SU-DHL-6 (cell line): Measurements from ENCODE around the gene ZNF385D.

ENCODE experiments used
- H2AFZ ChIP-seq: fragments of 200-600 bp; sonication (generic); 2 replicates; pipeline ENCODE4 v1.6.1; 2014; ENCODE audit warnings: low read depth, mild to moderate bottlenecking, moderate library complexity, mixed read lengths, antibody characterized with exemption, low read length; ENCODE audit not compliant: severe bottlenecking
- H3F3A ChIP-seq: fragments of 200-600 bp; shearing (Covaris generic); 2 replicates; pipeline ENCODE4 v1.6.0; 2016; ENCODE audit warnings: antibody characterized with exemption, mild to moderate bottlenecking; ENCODE audit not compliant: insufficient read depth
- H3K27ac ChIP-seq: fragments of 200-600 bp; sonication (generic); 2 replicates; pipeline ENCODE4 v1.5.1; 2016; ENCODE audit warnings: low read depth, mild to moderate bottlenecking, low read length, moderate library complexity, mixed read lengths
- H3K27me3 ChIP-seq: fragments of 200-600 bp; sonication (generic), shearing (Covaris generic); 2 replicates; pipeline ENCODE4 v1.6.0; 2014; ENCODE audit warnings: mild to moderate bottlenecking, low read length
- H3K36me3 ChIP-seq: fragments of 200-600 bp; sonication (generic); 2 replicates; pipeline ENCODE4 v1.6.1; 2014; ENCODE audit warnings: mild to moderate bottlenecking, low read length, mixed read lengths
- H3K4me2 ChIP-seq: fragments of 300-600, 200-600 bp; shearing (Covaris generic), sonication (generic); 2 replicates; pipeline ENCODE4 v1.6.0; 2014; ENCODE audit warnings: low read length, low read depth, mild to moderate bottlenecking; ENCODE audit not compliant: poor library complexity, severe bottlenecking
- H3K4me3 ChIP-seq: fragments of 200-600 bp; sonication (generic); 2 replicates; pipeline ENCODE4 v1.5.1; 2014; ENCODE audit warnings: antibody characterized with exemption, low read length, mild to moderate bottlenecking, mixed read lengths; ENCODE audit not compliant: insufficient read depth, poor library complexity, severe bottlenecking
- H3K79me2 ChIP-seq: fragments of 200-600 bp; sonication (generic); 2 replicates; pipeline ENCODE4 v1.6.1; 2014; ENCODE audit warnings: mild to moderate bottlenecking, low read length, moderate library complexity; ENCODE audit not compliant: insufficient read depth
- H3K9ac ChIP-seq: fragments of 200-600 bp; sonication (generic); 2 replicates; pipeline ENCODE4 v1.7.0; 2014; ENCODE audit warnings: mild to moderate bottlenecking, low read length
- H3K9me2 ChIP-seq: fragments of 200-600 bp; sonication (generic); replicated peaks from 2 replicates; pipeline ENCODE4 v1.6.1; 2014; ENCODE audit warnings: low read length; ENCODE audit not compliant: insufficient read depth
- H3K9me3 ChIP-seq: fragments of 200-600 bp; sonication (generic); 2 replicates; pipeline ENCODE4 v1.6.1; 2014; ENCODE audit warnings: low read length, mixed read lengths; ENCODE audit not compliant: insufficient read depth
- H4K20me1 ChIP-seq: fragments of 200-600 bp; sonication (generic); 2 replicates; pipeline ENCODE4 v1.6.1; 2014; ENCODE audit warnings: low read depth, mild to moderate bottlenecking, antibody characterized with exemption, low read length, moderate library complexity, mixed read lengths
- CTCF ChIP-seq: fragments of 200-600 bp; sonication (generic); IDR thresholded peaks from one replicate; pipeline ENCODE4 v1.5.1; 2017; ENCODE audit warnings: antibody characterized with exemption, mild to moderate bottlenecking, low read length, moderate library complexity; ENCODE audit not compliant: insufficient read depth, poor library complexity, severe bottlenecking
- EZH2phosphoT487 ChIP-seq: fragments of 200-600 bp; sonication (generic), shearing (Covaris generic); conservative IDR thresholded peaks from 2 replicates; pipeline ENCODE4 v1.6.1; 2018; ENCODE audit warnings: mild to moderate bottlenecking, antibody characterized with exemption, low read length, moderate library complexity, mixed read lengths

ZNF385D gene

GRCh38 chr3:21662403-21662802, 88.6 kb downstream of the ZNF385D start:
- H3K27ac ChIP-seq, result no peak overlapping the region
- H2AFZ ChIP-seq, result no peak overlapping the region
- H3F3A ChIP-seq, result no peaks in the 10 kb centered on the region
- H3K79me2 ChIP-seq, result no peaks in the 10 kb centered on the region
- H3K4me2 ChIP-seq, result no peak overlapping the region
- H3K9ac ChIP-seq, result no peak overlapping the region
- no peaks in the 10 kb centered on the region for H3K27me3 ChIP-seq
- H3K9me2 ChIP-seq, result no peaks in the 10 kb centered on the region
- TF ChIP-seq CTCF (no peak), EZH2phosphoT487 (no peak)
- H3K4me3 ChIP-seq, result no peak overlapping the region
- no peaks in the 10 kb centered on the region for H4K20me1 ChIP-seq
- H3K9me3 ChIP-seq, result no peaks in the 10 kb centered on the region
- no peaks in the 10 kb centered on the region for H3K36me3 ChIP-seq

DNA sequence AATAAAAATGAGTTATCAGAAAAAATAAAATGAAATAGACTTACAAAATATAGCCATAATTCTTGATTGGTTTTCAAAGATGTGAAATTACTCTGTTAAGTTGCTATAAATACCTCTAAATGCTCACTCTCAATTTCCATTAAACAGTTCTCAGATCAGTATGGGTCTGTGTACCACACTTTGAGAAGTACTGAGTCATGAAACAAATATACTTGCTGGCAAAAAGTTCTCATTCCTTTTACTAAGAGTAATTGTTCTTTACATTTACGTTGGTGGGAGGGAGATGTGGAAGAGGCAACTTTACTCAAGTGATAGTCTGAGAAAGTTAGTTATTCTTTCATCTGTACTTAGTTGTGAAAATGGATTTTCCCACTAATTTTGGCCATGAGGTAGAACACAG, 96.3 kb downstream of the ZNF385D start:
- Histone ChIP-seq H3K27me3 (no peaks in the 10 kb centered on the region), H3K36me3 (no peaks in the 10 kb centered on the region), H3K79me2 (no peaks in the 10 kb centered on the region), H3F3A (no peaks in the 10 kb centered on the region), H2AFZ (no peak overlapping the region), H3K9me3 (no peaks in the 10 kb centered on the region), H3K4me2 (no peak overlapping the region), H3K9ac (no peak overlapping the region), H3K4me3 (no peak overlapping the region), H3K27ac (no peak overlapping the region), H3K9me2 (no peaks in the 10 kb centered on the region), H4K20me1 (no peaks in the 10 kb centered on the region)
- TF ChIP-seq CTCF (no peak), EZH2phosphoT487 (no peak)

- Histone ChIP-seq H3K27me3 (no peaks in the 10 kb centered on the region), H3K9me2 (no peaks in the 10 kb centered on the region), H3K4me3 (no peak overlapping the region), H2AFZ (no peak overlapping the region), H4K20me1 (no peaks in the 10 kb centered on the region), H3K27ac (no peak overlapping the region), H3K4me2 (no peak overlapping the region), H3K9me3 (no peaks in the 10 kb centered on the region), H3K36me3 (no peaks in the 10 kb centered on the region), H3K79me2 (no peaks in the 10 kb centered on the region), H3K9ac (no peak overlapping the region), H3F3A (no peaks in the 10 kb centered on the region)
- TF ChIP-seq EZH2phosphoT487 (no peak), CTCF (no peak)
These were observed 96.8 kb downstream of the ZNF385D start for GRCh38 chr3:21654241-21654640.

DNA sequence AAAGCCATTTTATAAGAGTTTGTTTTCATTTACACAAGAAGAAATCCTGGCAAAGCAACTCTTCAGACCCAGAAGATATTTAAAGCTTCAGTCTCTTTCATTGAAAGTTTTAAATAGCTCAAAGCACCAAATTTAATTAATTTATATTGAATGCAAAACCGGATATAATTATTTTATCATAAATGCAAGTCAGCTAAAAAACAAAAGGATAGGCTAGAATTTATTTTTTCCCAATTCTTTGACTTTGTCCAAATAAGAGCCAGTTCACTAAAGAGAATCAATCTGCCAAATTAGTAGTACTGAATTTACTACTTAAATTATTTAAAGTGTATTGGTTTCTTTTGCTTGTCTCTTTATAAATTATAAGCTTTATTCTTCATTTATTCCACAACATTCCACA, 101.5 kb downstream of the ZNF385D start:
- Histone ChIP-seq H3F3A (no peaks in the 10 kb centered on the region), H3K4me2 (no peak overlapping the region), H3K9me2 (no peaks in the 10 kb centered on the region), H3K9ac (no peak overlapping the region), H3K27ac (no peak overlapping the region), H3K9me3 (no peaks in the 10 kb centered on the region), H3K79me2 (no peaks in the 10 kb centered on the region), H3K36me3 (no peaks in the 10 kb centered on the region), H4K20me1 (no peaks in the 10 kb centered on the region), H3K4me3 (no peak overlapping the region), H2AFZ (no peak overlapping the region), H3K27me3 (no peaks in the 10 kb centered on the region)
- TF ChIP-seq EZH2phosphoT487, result no peak
- no peak for TF ChIP-seq CTCF
